ENCODE data around the gene MYL7.

The MYL7 gene

DNA sequence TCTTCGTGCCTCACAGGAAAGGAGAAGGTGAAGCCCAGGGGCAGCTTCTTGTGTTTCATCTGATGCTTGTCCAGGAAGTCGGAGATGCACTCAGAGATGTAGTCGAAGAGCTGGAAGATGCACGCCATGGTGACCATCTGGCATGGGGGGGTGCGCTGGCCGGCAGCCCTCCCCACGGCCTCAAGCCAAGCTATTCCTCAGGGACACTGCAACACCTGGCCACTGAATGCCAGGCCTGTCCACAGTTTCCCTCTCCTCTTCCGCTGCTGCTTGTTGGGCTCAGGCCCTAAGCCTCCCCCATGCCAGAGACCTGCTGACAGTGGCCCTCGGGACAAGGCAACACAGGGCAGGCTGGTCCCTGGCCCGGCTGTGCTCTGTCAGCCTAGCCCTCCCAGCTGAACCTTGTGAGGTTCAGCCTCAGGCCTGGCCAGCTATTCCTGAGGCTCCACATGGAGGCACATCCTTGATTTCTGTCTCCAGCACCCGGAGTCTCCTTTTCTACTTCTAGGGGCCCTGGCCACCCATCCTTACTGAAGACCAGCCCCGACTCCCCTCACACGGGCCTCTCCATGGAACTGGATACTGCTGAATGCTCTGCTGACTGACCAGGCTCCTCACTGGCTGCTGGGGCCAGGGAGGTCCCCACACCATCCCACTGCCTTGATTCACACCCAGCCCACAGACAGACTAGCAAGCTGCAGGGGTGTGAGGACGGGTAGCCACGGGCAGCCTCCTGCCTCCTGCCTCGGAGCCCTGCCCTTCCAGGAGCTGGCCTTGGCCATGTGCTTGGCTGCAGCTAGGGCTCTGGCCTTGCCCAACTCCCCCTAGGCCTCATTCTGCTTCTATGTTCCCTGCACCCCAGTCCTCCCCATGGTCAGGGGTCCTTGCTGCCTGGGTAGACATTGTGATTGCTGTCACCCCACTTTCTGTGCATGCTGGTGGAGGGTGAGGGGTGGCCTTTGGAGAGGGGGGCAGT lies 10.1 kb upstream of the MYL7 start:
- no peak for DNase-seq (ENCODE audit: low read depth)
- TF ChIP-seq POLR2A (IDR thresholded peaks at IDR 0.05; ENCODE audit: extremely low read depth, insufficient read length) (no peak), MYC (IDR thresholded peaks at IDR 0.05; ENCODE audit: low read depth, low read length) (no peak)
- TF ChIP-seq, protein P1, sequence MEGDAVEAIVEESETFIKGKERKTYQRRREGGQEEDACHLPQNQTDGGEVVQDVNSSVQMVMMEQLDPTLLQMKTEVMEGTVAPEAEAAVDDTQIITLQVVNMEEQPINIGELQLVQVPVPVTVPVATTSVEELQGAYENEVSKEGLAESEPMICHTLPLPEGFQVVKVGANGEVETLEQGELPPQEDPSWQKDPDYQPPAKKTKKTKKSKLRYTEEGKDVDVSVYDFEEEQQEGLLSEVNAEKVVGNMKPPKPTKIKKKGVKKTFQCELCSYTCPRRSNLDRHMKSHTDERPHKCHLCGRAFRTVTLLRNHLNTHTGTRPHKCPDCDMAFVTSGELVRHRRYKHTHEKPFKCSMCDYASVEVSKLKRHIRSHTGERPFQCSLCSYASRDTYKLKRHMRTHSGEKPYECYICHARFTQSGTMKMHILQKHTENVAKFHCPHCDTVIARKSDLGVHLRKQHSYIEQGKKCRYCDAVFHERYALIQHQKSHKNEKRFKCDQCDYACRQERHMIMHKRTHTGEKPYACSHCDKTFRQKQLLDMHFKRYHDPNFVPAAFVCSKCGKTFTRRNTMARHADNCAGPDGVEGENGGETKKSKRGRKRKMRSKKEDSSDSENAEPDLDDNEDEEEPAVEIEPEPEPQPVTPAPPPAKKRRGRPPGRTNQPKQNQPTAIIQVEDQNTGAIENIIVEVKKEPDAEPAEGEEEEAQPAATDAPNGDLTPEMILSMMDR (IDR thresholded peaks at IDR 0.05; ENCODE audit: low read depth, low read length): no peak
- TF ChIP-seq, protein P2, sequence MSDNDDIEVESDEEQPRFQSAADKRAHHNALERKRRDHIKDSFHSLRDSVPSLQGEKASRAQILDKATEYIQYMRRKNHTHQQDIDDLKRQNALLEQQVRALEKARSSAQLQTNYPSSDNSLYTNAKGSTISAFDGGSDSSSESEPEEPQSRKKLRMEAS (IDR thresholded peaks at IDR 0.05; ENCODE audit: low read depth, low read length): no peak
- no peak overlapping the region for H3K4me3 ChIP-seq (ENCODE audit: low read depth, low read length)

DNA sequence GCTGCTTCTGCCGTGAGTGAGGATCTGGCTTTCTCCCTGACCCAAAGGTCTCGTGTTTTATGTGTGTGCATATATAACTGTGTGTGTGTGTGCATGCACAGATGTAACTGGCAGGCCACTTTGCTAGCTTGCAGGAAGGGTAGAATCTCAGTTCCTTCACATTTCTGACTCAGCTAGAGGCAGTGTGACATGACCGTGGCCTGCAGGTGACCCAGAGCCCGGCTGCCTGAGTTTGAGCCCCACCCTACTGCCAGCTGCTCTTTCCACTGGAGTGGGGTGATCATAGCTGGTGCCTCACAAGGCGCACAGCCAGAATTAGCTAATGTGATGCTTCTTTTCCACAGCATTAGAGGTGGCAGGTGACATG lies 9.3 kb upstream of the MYL7 start:
- no peak overlapping the region for H3K4me3 ChIP-seq (ENCODE audit: low read depth, low read length)
- no peak for DNase-seq (ENCODE audit: low read depth)
- TF ChIP-seq, protein P1 (IDR thresholded peaks at IDR 0.05; ENCODE audit: low read depth, low read length): no peak
- TF ChIP-seq, protein P2 (IDR thresholded peaks at IDR 0.05; ENCODE audit: low read depth, low read length): no peak
- no peak for TF ChIP-seq MYC (IDR thresholded peaks at IDR 0.05; ENCODE audit: low read depth, low read length)
- no peak for TF ChIP-seq POLR2A (IDR thresholded peaks at IDR 0.05; ENCODE audit: extremely low read depth, insufficient read length)

DNA sequence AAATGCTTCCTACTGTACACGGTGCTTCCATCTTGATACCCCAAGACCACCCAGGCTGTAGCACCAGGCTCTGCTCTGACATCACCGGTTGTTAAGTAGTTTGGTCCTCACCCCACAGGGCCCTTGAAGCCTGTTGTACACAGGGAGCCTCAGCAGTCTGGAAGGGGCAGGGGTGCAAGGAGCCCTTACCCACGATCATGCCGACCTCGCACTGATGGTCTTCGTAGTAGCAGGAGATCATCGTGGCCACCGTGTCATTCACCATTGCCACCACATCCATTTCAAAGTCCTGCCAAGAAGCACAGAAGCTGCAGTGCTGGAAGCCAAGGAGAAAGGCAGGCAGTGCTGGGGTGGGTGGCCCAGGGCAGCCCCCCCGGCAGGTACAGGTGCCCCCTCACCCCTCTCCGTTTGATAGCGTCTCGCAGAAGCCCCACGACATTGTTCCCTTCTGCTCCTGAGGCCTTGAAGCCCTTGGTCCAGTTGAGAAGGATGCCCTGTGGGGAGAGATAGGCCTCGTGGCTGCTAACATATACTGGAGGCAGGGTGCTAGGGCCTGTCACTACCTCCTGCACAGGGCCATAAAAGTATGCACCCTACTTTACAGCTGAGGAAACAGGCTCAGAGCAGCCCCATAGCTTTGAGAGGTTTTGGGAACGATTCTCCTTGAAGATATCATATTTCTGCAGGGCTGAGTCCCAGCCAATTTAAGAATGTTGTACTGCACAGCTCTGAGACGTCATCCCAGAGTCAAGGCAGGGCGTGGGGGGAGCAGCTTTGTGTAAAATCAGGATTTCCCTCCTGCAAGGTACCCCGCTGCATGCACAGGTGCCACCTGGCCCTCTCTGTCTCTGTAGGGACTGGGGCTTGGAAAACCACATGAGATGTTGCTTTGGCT lies 8.7 kb upstream of the MYL7 start:
- DNase-seq (ENCODE audit: low read depth): no peak
- TF ChIP-seq, protein P1 (IDR thresholded peaks at IDR 0.05; ENCODE audit: low read depth, low read length): no peak
- no peak for TF ChIP-seq POLR2A (IDR thresholded peaks at IDR 0.05; ENCODE audit: extremely low read depth, insufficient read length)
- TF ChIP-seq, protein P2 (IDR thresholded peaks at IDR 0.05; ENCODE audit: low read depth, low read length): no peak
- no peak for TF ChIP-seq MYC (IDR thresholded peaks at IDR 0.05; ENCODE audit: low read depth, low read length)
- H3K4me3 ChIP-seq (ENCODE audit: low read depth, low read length): no peak overlapping the region

DNA sequence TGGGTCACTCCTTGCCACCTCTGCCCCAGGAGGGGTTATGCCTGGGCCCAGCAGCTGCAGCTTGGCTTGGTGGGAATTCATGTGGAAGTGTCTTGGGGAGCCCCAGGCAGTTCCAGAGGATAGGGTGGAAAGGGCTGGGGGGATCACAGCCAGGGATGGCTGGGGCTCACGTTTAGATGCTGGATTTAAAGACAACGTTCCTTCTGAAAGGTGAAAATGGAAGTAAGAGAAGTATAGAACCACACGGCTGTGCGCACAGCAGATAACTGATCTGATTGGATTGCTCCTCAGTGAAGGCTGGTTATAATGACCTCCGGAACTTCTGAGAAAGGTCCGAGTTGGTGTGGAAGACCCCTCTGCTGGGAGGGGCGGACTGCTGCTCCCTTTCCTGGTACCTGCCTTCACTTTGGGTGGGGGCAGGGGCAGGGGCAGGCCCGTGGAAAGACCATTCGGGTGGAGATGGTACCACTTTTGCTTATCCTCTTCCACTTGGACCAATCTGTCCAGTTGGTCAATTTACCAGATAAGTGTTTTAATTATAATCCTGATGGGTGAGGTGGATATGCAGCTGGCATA lies 7.9 kb upstream of the MYL7 start:
- H3K4me3 ChIP-seq (ENCODE audit: low read depth, low read length): no peak overlapping the region
- TF ChIP-seq, protein P1 (IDR thresholded peaks at IDR 0.05; ENCODE audit: low read depth, low read length): no peak
- TF ChIP-seq MYC (IDR thresholded peaks at IDR 0.05; ENCODE audit: low read depth, low read length): no peak
- DNase-seq (ENCODE audit: low read depth): no peak

DNA sequence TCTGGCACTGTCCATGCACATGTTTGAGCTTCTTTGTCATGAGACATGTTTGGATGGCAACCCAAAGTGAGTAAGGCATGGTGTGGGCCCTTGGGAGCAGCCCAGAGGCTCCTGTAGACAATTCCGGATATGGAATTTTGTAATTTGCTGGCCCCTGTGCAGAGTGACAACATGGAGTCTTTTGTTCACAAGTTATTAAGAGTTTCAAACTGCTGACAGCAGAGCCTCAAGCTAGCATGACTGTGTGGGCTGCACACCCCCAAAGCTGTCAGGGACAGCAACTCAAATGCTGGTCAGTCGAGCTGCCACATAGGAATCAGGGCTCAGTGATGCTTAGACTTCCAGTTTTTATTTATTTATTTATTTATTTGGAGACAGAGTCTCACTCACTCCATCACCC lies 7.0 kb upstream of the MYL7 start:
- H3K4me3 ChIP-seq (ENCODE audit: low read depth, low read length): no peak overlapping the region
- DNase-seq (ENCODE audit: low read depth): no peak
- TF ChIP-seq, protein P2 (IDR thresholded peaks at IDR 0.05; ENCODE audit: low read depth, low read length): no peak
